Measurements from ENCODE around the gene WDR62.

DNA sequence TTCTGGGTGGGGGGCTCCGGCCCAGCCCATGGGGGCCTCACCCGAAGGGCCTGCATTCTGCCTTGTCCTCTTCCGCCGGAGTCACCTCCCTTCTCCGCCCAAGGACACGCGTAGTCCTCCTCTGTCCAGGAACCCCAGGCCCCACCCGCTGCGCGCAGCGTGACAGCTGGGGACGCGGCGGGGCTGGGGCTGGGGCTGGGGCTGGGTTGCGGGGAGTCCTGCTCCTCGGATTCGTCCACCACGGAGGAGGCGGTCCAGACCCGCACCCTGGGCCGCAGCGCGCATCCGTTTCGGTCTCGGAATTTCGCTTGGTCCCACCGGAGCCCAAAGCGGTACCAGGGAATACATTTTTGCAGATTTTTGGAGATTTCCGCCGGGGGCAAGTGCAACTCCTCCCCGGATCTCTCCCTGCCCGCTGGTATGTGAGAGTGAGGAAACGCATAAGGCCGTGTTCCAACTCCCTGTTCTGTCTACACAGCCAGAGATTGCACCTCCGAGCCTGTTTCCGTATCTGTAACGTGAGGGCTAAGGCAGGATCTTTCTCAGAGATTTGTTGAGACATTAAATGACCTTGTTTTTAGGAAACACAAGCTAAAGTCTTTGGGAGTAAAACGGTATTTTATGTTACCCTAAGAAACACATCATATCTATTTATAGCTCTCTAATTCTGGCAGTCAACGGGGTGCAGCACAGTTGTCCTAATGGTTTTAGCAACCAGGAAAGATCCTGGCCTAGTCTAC is 97.8 kb downstream of the WDR62 start, which contains the start of gene COX7A1:
- TF ChIP-seq EP300 (IDR thresholded peaks at IDR 0.05) (peak in 1 of 2 donors; percentile 73), CTCF (IDR thresholded peaks at IDR 0.05) (no peak), POLR2A (IDR thresholded peaks at IDR 0.05) (peak in 1 of 2 donors; percentile 56)

All from tibial nerve (tissue), 4 donors.